Measurements from ENCODE around the gene EVC2.

GRCh38 chr4:5689065-5689464 is 19.3 kb downstream of the EVC2 start:
- TF ChIP-seq CTCF (conservative IDR thresholded peaks at IDR 0.05 in 1 of 2, IDR thresholded peaks at IDR 0.05 in 1 of 2; ENCODE audit: low read depth in 1 of 2, low read length in 2 of 2) (no peak), EZH2 (IDR thresholded peaks at IDR 0.05; ENCODE audit: low read length, missing control alignments) (no peak)
